ENCODE measurements around the gene AKR1B1.

- TF ChIP-seq CTCF (IDR thresholded peaks at IDR 0.05) (no peak), POLR2A (IDR thresholded peaks at IDR 0.05) (no peak)
Observed at GRCh38 chr7:134449680-134450079, 9.2 kb downstream of the AKR1B1 start.

Measured in esophagus squamous epithelium (tissue), 4 donors.